ENCODE measurements around the gene ADAMTS5.

ADAMTS5 gene

DNA sequence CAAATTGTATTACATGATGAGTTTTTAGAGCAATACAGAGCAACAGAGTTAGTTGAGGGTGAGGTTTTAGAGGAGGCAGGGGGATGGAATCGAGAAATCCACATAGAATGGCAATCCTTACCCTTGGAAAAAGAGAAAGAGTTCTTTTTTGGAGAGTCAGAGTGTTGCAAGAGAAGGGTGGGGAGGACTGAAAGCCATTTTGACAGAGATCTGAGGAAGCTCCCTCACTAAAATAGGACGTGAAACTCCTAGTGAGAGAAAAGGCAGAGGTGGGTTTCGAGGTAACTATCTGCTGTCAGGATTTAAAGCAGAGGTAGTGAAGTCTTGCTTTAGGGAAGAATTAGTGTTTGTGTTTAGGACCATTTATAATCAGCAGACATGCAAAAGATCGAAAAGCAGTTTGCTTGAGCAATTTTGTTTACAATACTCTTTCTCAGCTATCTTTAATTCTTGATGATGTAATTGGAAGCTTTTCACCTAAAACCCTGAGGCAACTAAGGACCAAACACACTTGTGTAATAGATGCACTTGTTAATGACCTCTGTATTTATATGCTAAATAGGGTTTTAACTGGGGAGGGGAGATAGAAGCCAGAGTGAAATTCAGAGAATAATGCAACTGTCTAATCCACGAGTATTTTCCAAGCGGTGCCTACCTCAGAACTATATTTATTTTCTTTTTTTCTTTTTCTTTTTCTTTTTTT is 20.0 kb downstream of the ADAMTS5 start:
- no peak for DNase-seq

DNA sequence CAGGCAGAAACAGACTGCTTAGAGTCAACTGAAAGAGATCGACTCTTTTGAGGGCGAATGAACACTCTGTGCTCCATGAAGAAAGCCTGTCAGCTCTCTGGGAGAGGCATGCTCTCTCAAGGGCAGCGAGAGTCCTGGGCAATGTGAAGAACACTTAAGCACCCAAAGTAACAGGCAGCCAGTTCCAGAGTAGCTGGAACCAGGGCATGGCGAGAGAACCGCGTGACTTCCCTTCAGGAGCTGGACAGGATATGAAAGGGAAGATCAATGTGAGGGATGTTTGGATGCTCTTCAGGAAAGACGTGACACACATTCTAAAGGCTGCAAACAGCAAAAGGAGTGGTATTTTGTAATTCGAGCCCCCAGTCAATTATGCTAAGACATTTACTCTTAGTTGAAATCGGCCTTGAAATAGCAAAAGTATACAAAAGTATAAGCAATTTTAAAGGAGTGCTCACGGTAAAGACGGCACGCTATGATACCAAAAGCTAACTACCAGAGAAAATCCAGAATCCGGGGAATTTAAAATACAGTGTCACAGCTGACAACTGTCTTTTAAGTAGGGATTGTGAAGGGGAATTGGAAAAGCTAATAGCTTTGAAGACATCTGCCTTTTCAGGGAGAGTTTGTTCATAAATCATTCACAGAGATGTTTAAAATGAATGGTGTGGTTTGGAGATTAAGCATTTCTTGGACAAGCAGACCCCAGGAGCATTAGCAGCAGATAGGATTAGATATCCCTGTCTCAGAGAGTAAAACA is 20.8 kb downstream of the ADAMTS5 start:
- no peak for DNase-seq

DNA sequence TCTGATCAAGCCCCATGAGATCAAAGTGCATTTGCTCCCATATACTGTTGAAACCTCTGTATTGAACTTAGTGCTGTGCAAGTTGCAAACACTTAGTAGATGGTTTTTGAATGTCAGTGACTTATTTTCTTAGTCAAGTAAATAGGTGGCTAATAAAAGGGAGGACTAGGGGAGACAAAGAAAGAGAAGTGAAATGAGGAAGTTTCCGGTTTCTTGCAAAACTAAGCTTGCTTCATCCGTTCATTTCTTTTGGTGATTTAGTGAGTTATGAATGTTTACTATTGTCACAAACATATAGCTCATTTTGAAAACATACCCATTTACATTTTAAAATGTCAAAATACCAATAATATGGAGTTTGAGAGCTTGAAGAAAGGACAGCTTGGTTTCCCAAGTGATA is 23.0 kb downstream of the ADAMTS5 start:
- no peak for DNase-seq

DNA sequence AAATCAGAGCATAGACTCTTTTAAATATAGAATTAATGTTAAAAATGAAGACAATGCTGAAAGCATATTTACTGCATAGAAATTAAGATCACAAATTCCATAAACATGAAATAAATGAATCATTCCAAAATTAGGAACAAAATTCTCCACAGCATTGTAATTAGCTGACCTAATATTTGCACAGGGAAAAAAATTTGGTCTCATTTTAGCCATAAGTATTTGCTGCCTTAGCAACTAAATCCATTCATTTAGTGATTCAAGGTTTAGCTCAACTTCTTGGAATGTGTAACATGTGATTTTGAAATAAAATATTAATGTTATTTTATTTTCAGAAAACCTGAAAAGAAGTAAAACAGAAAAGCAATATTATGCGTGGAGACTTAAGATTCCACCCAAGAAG is 25.5 kb downstream of the ADAMTS5 start:
- no peak for DNase-seq

DNA sequence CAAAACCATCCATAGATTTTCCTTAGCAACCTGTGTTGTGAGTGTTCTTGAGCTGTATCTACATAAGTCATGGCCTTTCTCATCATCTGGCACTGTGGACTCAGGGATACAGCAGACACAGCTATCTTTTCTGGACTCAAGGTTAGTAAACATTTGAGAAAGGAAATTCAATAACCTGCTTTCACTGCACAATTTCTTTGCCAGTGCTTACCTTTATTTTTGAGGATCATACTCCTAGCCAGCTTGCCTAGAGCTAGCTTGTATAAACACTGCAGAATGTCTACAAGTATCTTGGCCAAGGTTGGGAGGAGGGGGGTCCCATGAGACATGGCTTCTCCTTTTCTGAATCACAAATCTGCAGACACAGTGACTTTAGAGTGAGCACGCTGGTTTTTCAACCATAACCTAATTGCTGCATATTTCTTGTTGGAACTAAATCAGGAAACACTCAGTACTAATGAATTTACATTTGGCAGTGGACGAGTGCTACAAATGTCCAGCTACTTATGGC is 27.2 kb downstream of the ADAMTS5 start:
- DNase-seq: no peak

DNA sequence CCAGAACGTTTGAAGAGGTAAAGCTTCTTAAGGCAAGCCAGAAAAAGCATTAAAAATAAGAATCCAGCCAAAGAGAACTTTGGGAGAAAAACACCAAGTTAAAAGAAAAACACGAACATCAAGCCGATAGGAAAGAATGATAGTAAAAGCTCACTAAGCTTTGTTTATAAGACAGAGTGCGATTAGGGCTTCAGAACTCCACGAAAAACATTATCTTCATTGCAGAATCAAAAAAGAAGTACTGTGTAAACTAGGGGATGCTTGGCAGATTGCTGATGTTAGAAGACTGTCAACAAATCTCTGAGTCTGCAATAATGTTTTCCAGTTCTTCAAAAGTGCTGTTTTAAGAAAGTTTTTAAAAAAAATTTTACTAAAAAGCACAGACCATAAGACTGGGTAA is 30.2 kb downstream of the ADAMTS5 start:
- DNase-seq: no peak

DNA sequence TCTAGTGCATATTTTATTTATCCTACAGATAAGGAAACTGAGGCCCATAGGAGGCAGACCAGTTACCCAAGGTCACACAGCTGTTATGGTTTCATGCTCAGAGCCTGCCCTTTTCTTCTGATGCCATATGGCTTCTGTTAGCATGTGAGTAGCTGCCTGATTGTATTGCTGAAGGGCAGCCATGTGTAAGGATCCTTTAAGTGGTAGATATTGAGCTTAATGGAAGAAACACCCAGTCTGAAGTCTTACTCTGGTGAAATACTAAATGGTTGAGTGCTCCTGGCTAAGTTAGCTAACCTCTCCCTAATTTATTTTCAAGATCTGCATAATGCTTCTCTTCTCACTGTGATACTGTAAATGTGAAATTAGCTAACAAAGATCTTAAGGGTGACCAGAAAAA is 30.9 kb downstream of the ADAMTS5 start:
- DNase-seq: no peak

DNA sequence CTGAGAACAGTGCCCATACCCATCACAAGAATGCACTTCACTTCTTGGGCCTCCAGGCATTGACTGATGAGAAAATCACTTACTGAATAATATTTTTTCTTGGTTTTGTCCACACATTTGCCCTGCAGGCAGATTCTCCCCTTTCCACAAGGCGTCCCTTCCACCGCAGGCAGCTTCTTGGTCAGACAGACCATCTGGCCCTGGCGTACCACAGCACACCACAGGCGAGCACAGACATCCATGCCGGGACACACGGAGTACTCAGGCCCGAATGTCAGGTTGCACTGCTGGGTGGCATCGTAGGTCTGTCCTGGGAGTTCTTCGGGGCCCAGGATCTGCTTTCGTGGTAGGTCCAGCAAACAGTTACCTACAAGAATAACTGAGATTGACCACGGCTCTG is 32.5 kb downstream of the ADAMTS5 start:
- DNase-seq: no peak

DNA sequence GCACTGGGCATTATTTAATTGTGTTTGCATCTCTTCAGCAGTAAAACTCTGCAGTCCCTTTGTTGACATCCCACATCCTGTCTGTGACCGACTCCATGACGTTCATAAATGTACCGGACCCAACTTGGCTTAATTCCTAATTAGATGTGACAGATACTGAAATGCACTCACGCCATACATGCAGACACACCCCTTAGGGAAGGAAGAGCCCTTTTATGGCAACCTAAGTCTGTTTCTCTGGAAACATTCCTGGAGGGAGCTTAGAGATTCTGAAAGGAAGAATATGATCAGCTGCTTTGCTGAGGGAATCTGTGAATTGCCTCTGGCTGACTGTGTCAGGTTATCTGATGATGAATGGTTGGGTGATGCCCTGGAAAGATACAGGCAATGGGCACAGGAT is 33.4 kb downstream of the ADAMTS5 start:
- DNase-seq: no peak

DNA sequence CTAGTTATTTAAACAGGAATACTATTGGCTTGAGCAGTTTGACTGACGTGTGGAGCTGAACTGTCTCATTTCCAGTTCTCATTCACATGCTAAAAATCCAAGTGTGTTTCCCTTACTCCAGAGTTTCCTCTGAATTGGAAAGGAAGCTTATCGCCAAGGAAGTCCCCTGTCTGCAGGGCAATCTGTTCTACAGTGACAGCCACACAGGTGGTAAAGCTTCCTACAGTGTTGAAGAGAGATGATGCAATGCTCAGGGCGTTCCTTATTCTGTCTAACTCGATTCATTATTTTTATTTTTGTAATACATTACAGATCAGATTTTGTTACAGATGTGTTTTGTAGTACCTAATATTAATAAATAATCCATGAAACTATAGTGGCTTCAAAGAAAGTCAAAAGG is 41.3 kb downstream of the ADAMTS5 start:
- no peak for DNase-seq

DNA sequence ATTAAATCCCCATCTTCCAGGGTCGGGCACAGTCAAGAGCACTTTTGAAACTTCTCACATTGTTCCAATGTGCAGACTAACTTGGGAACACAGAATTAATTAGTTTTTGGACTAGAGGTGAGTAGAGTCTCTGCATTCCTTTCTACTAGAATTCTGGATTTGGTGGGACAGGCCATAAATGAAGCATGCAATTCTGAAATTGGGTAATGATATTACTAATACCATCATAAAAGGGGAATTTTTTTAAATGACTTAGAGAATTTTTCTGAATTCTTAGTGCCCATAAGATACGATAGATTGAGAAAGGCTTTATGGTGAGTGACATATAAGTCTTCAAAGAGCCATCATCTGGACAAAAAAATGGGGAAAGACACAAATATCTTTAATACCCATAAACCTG is 41.8 kb downstream of the ADAMTS5 start:
- DNase-seq: no peak

DNA sequence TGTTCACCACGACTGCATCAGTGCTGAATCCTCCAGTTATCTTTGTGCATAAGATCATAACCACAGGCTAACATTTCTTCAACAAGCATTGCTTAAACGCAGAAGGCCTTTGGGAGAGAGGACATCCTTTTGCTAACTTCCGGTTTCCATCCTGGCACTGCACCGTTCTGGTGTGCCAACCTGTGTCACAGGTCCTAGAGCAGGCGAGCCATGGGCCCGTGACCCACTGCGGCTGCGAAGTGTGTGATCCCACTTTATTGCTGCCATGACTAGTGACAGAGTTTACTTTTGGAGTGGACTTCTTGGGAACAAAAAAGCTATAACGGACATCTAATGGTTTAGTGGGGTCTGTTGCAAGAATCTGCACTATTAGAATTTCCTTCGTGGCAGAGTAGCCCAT is 42.9 kb downstream of the ADAMTS5 start:
- no peak for DNase-seq

DNA sequence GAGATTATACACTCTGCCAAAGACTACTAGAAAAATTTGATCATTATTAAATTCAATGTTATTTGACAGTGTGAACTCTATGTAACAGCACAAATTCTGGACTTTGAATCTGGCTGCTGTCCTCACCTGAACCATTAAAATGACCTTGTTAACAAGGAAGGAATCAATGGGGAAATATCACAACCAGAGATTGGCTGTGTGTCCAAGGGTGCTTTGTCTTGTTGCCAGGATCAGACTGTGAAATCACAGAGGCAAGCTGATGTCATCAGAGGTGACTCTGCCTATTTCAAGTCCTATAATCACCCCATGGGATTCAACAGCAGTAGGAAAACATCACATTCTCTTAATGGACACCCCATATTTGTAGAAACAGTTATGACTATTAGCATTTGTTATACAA is 46.8 kb downstream of the ADAMTS5 start:
- no peak for DNase-seq

DNA sequence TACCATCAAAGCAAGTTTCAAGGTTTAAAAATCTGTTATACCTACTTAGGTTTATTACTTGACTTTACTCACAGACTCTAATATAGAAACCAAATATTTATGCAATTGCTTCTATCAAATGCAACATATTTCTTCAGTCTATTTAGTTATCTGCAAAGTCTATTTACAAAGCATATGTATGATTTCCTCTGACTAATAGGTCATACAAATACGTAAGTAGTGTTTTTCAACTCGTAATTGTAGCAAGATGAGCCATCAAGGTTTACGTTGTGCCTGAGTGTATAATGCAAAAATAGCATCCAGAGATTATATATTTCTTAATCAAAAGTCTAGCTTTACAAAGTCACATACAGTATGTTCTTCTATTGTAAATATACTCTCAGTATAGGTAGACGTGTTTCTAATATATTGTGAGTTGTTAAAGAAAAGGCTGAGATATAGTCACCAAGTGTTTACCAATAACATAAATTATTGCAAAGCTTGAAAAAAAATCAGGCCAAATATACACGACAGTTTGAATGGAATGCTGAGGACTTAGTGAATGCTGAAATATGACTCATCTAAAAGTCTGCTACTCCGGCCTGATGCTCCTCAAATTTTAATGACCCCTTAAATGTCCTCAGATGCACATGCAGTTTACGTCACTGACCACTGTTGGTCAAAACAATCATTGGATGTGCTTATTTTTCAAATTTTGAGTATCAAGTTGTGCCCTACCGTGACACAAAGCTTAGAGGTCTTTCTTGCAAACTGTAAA is 48.4 kb downstream of the ADAMTS5 start:
- no peak for DNase-seq

DNA sequence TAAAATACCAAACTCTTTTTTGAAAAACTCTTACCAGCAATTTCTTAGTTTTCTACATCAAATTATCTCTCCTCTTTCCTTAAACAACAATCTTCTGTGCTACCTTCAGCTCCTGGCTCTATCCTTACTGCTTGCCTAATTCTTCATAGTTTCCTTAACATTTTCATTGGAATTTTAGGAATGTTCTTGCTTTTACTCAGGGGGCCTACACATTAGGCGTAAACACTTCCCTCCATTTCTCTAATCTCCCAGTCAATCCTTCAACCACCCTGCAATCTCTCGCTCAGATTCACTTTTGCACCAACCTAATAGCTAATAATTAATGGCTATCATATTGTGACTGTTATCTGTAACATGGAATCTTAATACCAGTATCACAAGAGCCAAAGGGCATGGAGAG is 50.1 kb downstream of the ADAMTS5 start:
- DNase-seq: no peak

DNA sequence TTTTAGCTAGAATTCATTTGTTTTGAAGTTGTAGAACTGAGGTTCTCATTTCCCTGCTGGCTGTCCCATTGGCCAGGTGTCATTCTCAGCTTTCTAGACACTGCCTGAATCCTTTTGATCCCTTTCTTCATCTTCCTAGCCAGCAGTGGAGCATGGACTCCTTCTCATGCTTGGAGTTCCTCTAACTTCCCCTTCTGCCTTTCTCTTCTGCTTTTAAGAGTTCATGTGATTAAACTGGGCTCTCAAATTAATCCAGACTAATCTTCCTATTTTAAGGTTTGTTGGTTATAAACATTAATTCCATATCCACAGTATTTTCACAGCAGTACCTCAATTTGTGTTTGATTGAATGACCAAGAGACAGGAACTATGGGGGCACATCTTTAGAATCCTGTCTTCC is 52.3 kb downstream of the ADAMTS5 start:
- DNase-seq: no peak

DNA sequence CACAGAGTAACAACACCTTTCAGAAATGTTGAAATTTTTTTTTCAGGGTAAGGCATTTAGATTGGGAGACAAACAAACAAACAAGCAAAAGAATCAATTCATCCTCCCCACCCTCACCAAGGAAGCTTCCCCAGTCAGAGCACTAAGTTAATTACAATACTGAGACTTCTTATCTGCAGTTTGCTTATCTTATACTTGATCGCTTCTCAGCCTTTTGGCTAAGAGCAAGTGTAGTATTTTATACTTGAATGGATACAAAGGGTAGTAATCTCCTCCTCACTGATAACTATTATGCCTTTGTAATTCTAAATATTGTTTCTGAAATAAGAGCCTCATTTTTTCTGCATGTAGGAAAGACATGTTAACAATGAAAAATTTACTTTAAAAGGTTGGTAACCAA is 54.4 kb downstream of the ADAMTS5 start:
- no peak for DNase-seq

DNA sequence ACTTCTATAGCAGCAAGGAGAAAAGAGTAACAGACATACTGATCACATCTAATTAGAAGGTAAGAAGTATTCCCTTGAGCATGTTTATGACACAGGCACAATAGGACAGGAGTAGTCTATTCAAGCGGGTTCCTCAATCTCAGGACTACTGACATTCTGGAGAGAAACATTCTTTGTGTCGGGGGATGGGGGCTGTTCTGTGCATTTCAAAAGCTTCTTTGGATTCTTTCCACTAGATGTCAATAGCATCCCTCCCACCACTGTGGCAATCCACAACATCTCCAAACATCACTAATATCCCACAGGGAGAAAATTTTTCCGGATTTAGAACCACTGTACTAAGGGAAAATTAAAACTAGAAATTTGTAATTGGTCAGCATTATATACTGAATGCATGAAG is 56.9 kb downstream of the ADAMTS5 start:
- no peak for DNase-seq

DNA sequence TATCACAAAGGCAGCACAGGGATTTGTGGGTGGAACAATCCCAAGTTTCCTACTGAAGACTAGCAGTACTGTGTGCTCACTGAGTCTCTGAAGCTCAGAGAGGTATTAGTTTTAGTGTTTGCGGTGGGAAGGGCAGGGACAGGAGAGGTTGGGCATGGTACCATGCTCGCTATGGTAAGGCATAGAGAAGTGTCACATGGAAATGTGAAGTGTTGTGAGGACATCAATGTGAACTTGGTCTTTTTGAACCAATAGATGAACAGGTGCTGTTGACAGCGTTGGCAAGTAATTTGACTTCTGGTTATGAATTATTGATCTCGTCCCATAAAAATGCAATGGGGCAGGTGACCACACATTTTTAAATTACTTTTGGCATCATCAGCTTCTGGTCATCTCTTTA is 65.9 kb downstream of the ADAMTS5 start:
- no peak for DNase-seq

DNA sequence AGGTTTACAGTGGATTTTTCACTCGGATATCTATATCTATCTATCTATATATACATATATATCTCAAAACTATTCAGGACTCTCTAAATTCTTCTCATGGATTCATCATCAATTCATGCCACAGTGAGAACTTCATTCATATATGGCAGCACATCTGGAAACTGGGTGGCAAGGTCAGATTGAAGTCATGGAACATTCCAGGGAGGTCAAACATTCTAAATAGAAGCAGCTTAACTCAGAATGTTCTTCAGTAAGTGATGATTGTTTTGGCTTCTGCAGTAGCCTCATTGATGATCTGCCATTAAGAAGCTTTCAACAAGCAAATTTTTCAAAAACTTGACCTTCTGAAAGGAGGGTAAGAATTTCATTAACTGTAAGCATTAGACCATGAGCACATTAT is 74.7 kb downstream of the ADAMTS5 start:
- no peak for DNase-seq

DNA sequence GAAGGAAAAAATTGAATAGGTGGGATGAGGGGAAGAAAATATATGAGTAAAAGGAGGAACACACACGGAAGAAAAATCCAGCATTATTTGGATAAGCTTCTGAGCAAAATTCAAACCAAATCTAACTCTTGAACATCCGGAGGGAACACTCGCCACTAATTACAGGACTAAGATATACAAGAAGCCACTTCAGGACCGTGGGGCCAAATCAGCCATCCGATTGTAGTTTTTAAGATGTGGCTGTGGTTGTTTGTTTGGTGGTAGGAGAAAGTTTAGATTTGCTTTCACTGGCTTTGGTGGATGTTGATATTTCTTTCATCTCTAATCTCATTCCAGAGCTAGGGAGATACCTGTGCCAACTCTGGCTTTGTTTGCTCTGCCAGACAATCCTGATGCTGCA is 78.0 kb downstream of the ADAMTS5 start:
- DNase-seq: no peak

DNA sequence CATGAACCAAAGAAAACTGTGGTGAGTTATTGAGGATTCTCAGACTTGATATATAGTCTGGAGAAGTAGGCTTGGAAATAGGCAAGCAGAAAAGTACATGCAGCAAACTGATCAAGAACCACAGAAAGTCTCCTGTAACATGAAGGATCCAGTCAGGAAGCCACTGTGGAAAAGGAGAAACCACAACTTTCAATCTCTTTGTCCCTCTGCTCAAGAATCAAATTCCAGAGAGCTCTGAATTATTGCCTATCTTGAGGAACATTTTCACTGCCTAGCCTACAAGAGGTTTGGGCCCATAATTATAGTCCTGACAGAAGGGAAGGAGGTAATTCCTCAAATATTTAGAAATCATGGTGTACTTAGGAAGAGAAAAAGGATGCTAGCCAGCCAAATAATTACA is 78.6 kb downstream of the ADAMTS5 start:
- DNase-seq: no peak

DNA sequence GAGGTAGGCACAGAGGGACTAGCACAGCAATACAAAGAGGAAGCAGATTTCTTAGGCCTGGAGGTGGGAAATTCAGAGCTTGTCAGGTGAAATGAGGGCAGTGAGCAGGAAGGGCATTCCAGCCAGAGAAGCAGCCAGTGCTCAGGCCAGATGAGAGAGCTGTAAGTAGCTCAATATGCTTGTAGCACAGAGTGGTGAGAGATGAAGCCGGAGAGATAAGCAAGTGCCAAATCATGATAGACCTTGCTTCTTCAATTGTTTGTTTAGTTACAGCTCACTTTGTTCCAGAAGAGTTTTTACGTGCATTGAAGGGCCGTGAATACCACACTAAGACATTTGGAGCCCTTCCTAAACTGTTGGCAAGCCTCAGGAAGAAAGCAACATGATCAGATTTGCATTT is 79.6 kb downstream of the ADAMTS5 start:
- no peak for DNase-seq

DNA sequence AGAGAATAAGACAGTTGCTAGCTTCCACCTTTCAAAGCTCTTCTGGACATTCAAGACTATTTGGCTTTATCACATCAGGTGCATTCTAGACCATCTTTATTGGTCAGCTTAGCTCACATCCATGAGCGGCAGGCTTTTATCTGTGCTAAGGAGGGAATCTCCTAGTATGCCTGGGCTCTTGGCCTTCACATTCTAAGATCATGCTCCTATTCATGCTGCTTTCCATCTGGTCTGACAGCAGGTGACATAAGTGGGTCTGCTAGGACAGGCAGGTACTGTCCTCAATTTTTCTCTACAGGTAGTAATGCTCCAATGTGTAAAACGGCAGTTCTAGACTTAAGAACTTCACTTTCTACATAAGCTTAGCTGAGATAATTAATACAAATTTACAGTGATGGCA is 82.5 kb downstream of the ADAMTS5 start:
- no peak for DNase-seq
